ENCODE results near the gene KLK14.

- TF ChIP-seq EZH2phosphoT487 (IDR thresholded peaks at IDR 0.05; ENCODE audit: borderline replicate concordance), result no peak
- no peak for TF ChIP-seq CTCF (conservative IDR thresholded peaks at IDR 0.05; ENCODE audit: low read length)
Measured at GRCh38 chr19:51081476-51081875, 1.2 kb downstream of the KLK14 start.

Data from Loucy (cell line).